ENCODE results near the gene GVQW3. TPM values are rescaled to one million over a fixed set of nuclear protein-coding genes. Genes with fewer than 3 reads are reported as not detected.

Gene GVQW3
- total RNA-seq = 31.6 TPM

DNA sequence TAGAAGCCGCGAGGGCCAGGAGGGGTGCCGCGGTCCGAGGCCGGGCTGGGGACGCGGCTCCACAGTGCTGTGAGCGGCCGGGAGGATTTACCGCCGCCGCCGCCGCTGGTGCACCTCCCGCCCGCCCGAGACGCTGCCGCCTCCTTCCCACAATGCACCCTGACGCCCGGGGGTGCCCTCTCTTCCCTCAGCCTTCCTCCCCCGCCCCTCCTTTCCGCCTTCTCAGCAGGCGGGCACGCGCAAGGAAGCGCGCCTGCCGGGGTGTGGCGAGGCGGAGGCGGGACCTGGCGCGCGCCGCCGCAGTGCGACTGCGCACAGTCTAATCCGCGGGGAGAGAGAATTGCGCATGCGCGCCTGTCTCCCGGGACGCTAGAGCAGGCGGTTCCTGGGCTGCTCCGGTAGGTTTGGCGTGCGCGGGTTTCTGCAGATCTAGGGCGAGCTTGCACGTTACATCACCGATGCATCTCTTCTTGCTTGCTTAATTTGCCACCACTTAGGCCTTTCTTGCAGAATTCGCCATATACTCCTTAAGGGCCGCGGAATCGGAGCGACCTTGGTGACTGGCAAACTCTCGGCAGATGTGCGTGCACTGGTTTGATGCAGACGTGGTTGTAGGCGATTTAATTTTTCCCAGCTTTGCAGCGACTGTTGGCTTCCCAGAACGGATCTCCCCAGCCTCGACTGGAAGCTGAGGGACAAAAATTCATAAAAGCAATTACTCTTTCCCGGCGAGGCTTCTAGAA is at the start of gene GVQW3, which contains the start of gene THAP12:
Gene GVQW3 (plus strand): TSS at position 347 of the 743 bp plus-strand sequence. CDS start 506 bp downstream, outside the sequence.
Gene THAP12 (minus strand): TSS at position 156 of the 743 bp plus-strand sequence. CDS start 296 bp downstream, outside the sequence.

DNA sequence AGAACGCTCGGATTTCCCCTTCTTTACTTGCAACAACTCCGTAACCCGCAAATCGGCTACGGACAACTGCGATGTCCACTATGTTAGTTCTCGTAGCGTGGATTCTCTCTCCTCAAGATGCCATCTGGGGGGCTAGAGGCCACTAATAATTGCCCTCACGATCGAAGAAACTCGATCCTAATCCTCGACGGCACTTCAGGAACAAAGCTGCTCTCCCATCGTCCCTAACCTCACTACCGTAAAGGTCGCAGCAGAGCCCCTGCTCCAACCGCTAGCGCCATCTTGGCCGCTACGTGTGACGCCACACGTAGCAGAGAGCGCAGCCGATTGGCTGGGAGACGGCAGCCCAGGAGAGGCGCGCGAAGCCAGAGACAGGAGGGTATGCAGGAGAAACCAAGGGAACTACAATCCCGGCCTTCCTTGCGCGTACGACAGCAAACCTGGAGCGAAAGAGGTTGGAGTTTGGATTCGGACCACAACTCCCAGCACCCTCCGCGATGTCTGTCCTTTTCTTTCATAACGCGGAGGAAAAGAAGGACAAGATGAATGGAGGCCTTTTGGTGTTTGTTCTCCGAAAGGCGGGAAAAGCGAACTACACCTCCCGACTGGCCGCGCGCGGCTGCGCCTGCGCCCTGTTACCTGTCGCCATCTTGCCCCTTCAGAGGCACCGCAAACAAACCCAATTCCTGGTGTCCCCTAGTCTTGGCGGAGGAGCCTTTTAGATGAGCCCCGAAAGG is 63.4 kb downstream of the GVQW3 start, which contains the start of gene EMSY:
Gene EMSY (plus strand): TSS at position 635 of the 737 bp plus-strand sequence. CDS start 1,921 bp downstream, outside the sequence.

Small RNA genes within 50 kb of the gene (small RNA-seq; reads per million reads assigned to genes)
- gene RF00019 (ENCODE audit: low replicate concordance) = not detected

Other genes with a start within 250 kb of the GVQW3 start
- 6.6 TPM for gene WNT11, start 174.8 kb upstream of the GVQW3 start, total RNA-seq
- 68.2 TPM for gene THAP12, start 191 bp upstream of the GVQW3 start, total RNA-seq
- gene EMSY, start 63.7 kb downstream of the GVQW3 start, total RNA-seq = 91.4 TPM